HepG2 (cell line): ENCODE results near the gene PHKB. TPM values are rescaled to one million over a fixed set of nuclear protein-coding genes. Genes with fewer than 3 reads are reported as not detected.
A peak's percentile ranks its signal among the peaks of the same experiment; 100 is the strongest.

Experiments used
- FOXK2 ChIP-seq: fragments of 450-650 bp; IDR thresholded peaks from 2 replicates; pipeline ENCODE4 v1.6.1; 2016
- MEF2D ChIP-seq: sonication (generic); formaldehyde crosslinking; IDR thresholded peaks from 2 replicates; pipeline ENCODE4 v1.5.1; 2020; ENCODE audit warnings: mild to moderate bottlenecking, missing genetic modification reagents
- PHF5A ChIP-seq: IDR thresholded peaks from one replicate; pipeline ENCODE4 v1.6.1; 2018; ENCODE audit warnings: low read depth, missing genetic modification reagents; ENCODE audit not compliant: unreplicated experiment
- SIX1 ChIP-seq: sonication (generic); formaldehyde crosslinking; IDR thresholded peaks from 2 replicates; pipeline ENCODE4 v1.4.0; 2020; ENCODE audit warnings: missing genetic modification reagents, borderline replicate concordance
- ZNF34 ChIP-seq: sonication (generic); formaldehyde crosslinking; IDR thresholded peaks from 2 replicates; pipeline ENCODE4 v1.4.0; 2020; ENCODE audit warnings: mild to moderate bottlenecking, missing genetic modification reagents, borderline replicate concordance
- ZNF530 ChIP-seq: sonication (generic); formaldehyde crosslinking; IDR thresholded peaks from 2 replicates; pipeline ENCODE4 v1.5.0; 2020; ENCODE audit warnings: low read depth, mild to moderate bottlenecking, missing genetic modification reagents
- ZNF652 ChIP-seq: IDR thresholded peaks from 2 replicates; pipeline ENCODE4 v1.6.1; 2016; ENCODE audit warnings: low read depth, borderline replicate concordance
- ZNF83 ChIP-seq: sonication (generic); formaldehyde crosslinking; IDR thresholded peaks from 2 replicates; pipeline ENCODE4 v1.4.0; 2020; ENCODE audit warnings: missing genetic modification reagents, mild to moderate bottlenecking, borderline replicate concordance
- ZSCAN9 ChIP-seq: IDR thresholded peaks from 2 replicates; pipeline ENCODE4 v1.6.1; 2016; ENCODE audit warnings: borderline replicate concordance
- polyA plus RNA-seq, 8 experiments: library from polyadenylated mRNA; depleted of rRNA in 3 of 8; stranded (reverse) in 7 of 8; unstranded in 1 of 8; fragments of >200 nt; fragmentation: Illumina TruSeq in 4 of 8; extraction: Trizol in 4 of 8; gene quantifications; 2 replicates each; pipeline versions ENCODE4 v1.2.1 to v1.2.3, GENCODE V29; 2011 to 2016; ENCODE audit warnings: low read depth in 4 of 8, missing spikeins in 1 of 8, mixed read lengths in 1 of 8; ENCODE audit not compliant: insufficient read depth in 1 of 8
- total RNA-seq, 5 experiments: library from RNA; depleted of rRNA; stranded (reverse); fragments of >200 nt; fragmentation: Illumina TruSeq; extraction: Trizol; gene quantifications; 2 replicates each; pipeline ENCODE4 v1.2.3, GENCODE V29; 2016; ENCODE audit warnings: low read depth in 1 of 5
- TF ChIP-seq, protein P1 (sequence below): sonication (generic); formaldehyde crosslinking; IDR thresholded peaks from 2 replicates; pipeline ENCODE4 v1.8.1; 2023; ENCODE audit warnings: missing genetic modification reagents, mild to moderate bottlenecking, borderline replicate concordance
- TF ChIP-seq, protein P2 (sequence below): sonication (generic); formaldehyde crosslinking; IDR thresholded peaks from 2 replicates; pipeline ENCODE4 v1.4.0; 2020; ENCODE audit warnings: missing genetic modification reagents, borderline replicate concordance
- TF ChIP-seq, protein P3 (sequence below), 2 experiments: IDR thresholded peaks; 2 replicates each; pipeline ENCODE4 v1.6.1; 2011 to 2012; ENCODE audit warnings: low read length in 2 of 2, borderline replicate concordance in 1 of 2, low read depth in 1 of 2, mild to moderate bottlenecking in 1 of 2, moderate library complexity in 1 of 2
- TF ChIP-seq, protein P4 (sequence below): sonication (generic); formaldehyde crosslinking; IDR thresholded peaks from 2 replicates; pipeline ENCODE4 v1.4.0; 2020; ENCODE audit warnings: missing genetic modification reagents
- TF ChIP-seq, protein P5 (sequence below): sonication (generic); formaldehyde crosslinking; IDR thresholded peaks from 2 replicates; pipeline ENCODE4 v1.5.0; 2020; ENCODE audit warnings: missing genetic modification reagents
- TF ChIP-seq, protein P6 (sequence below): sonication (generic); formaldehyde crosslinking; IDR thresholded peaks from 2 replicates; pipeline ENCODE4 v1.4.0; 2020; ENCODE audit warnings: mild to moderate bottlenecking, missing genetic modification reagents

The PHKB gene
- total and polyA plus RNA-seq, 2 of the 13 experiments (the other 11 are each of a cell fraction or from before 2014, with no cell fraction given): 66.0 to 80.8 TPM

DNA sequence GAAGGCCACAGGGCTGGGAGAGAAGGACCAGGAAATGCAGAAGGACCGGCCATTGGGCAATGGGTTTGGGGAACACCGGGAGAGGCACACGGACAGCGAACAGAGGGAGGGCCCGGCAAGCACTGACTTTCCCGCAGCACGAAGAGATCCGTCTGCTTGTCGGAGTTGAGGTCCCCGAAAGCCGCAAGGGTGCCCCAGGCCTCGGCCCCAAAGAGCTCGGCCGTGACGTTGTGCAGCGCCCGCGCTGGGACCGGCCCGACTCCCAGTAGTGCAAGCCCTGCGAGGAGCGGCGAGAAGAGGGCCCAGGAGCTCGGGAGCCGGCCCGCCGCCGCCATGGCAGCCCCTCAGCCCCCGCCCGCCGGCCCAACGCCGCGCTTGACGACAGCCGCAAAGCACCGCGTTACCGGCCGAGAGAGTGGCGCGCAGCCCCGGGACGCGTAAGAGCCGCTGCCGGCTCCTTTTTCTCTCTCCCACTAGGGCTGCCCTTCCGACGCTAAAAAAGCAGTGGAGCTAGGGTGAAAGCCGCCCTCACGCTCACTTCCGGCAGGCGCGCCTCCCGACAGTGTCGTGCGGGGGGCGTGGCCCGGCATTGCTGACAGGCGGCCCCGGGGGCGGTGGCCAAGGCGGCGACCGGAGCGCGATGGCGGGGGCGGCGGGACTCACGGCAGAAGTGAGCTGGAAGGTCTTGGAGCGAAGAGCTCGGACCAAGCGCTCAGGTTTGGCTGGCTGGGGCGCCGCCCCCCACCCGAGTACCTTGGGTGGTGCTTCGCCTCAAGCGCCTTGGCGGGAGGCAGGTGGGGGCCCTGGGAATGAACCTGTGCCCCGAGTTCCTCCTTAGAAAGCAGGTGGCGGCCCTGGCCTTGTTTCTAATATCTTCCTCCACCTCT is at the start of gene PHKB, which contains the start of gene ITFG1 (continued):
- TF ChIP-seq, protein P1, sequence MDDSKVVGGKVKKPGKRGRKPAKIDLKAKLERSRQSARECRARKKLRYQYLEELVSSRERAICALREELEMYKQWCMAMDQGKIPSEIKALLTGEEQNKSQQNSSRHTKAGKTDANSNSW: no peak
- TF ChIP-seq, protein P2, sequence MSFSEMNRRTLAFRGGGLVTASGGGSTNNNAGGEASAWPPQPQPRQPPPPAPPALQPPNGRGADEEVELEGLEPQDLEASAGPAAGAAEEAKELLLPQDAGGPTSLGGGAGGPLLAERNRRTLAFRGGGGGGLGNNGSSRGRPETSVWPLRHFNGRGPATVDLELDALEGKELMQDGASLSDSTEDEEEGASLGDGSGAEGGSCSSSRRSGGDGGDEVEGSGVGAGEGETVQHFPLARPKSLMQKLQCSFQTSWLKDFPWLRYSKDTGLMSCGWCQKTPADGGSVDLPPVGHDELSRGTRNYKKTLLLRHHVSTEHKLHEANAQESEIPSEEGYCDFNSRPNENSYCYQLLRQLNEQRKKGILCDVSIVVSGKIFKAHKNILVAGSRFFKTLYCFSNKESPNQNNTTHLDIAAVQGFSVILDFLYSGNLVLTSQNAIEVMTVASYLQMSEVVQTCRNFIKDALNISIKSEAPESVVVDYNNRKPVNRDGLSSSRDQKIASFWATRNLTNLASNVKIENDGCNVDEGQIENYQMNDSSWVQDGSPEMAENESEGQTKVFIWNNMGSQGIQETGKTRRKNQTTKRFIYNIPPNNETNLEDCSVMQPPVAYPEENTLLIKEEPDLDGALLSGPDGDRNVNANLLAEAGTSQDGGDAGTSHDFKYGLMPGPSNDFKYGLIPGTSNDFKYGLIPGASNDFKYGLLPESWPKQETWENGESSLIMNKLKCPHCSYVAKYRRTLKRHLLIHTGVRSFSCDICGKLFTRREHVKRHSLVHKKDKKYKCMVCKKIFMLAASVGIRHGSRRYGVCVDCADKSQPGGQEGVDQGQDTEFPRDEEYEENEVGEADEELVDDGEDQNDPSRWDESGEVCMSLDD (CRISPR knock-in tag): no peak
- TF ChIP-seq ZNF83 (CRISPR knock-in tag) (peak; percentile 17; the same call in 1 of the 2 replicates), PHF5A (CRISPR knock-in tag) (no peak), ZSCAN9 (peak; percentile 81; the same call in 1 of the 2 replicates), SIX1 (CRISPR knock-in tag) (0 out of 2 replicates have a peak, but pooled peaks have one; percentile 43), MEF2D (CRISPR knock-in tag) (peak; percentile 45; the same call in 1 of the 2 replicates), FOXK2 (no peak), ZNF530 (CRISPR knock-in tag) (no peak), ZNF34 (peak; percentile 90), ZNF652 (CRISPR knock-in tag) (no peak)
- TF ChIP-seq, protein P3, sequence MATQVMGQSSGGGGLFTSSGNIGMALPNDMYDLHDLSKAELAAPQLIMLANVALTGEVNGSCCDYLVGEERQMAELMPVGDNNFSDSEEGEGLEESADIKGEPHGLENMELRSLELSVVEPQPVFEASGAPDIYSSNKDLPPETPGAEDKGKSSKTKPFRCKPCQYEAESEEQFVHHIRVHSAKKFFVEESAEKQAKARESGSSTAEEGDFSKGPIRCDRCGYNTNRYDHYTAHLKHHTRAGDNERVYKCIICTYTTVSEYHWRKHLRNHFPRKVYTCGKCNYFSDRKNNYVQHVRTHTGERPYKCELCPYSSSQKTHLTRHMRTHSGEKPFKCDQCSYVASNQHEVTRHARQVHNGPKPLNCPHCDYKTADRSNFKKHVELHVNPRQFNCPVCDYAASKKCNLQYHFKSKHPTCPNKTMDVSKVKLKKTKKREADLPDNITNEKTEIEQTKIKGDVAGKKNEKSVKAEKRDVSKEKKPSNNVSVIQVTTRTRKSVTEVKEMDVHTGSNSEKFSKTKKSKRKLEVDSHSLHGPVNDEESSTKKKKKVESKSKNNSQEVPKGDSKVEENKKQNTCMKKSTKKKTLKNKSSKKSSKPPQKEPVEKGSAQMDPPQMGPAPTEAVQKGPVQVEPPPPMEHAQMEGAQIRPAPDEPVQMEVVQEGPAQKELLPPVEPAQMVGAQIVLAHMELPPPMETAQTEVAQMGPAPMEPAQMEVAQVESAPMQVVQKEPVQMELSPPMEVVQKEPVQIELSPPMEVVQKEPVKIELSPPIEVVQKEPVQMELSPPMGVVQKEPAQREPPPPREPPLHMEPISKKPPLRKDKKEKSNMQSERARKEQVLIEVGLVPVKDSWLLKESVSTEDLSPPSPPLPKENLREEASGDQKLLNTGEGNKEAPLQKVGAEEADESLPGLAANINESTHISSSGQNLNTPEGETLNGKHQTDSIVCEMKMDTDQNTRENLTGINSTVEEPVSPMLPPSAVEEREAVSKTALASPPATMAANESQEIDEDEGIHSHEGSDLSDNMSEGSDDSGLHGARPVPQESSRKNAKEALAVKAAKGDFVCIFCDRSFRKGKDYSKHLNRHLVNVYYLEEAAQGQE (IDR thresholded peaks at IDR 0.05; ENCODE audit: borderline replicate concordance in 1 of 2, low read depth in 1 of 2, low read length in 2 of 2): peak in 1 of 2 experiments; percentile 54; a peak in 1 of 4 replicates
- TF ChIP-seq, protein P4, sequence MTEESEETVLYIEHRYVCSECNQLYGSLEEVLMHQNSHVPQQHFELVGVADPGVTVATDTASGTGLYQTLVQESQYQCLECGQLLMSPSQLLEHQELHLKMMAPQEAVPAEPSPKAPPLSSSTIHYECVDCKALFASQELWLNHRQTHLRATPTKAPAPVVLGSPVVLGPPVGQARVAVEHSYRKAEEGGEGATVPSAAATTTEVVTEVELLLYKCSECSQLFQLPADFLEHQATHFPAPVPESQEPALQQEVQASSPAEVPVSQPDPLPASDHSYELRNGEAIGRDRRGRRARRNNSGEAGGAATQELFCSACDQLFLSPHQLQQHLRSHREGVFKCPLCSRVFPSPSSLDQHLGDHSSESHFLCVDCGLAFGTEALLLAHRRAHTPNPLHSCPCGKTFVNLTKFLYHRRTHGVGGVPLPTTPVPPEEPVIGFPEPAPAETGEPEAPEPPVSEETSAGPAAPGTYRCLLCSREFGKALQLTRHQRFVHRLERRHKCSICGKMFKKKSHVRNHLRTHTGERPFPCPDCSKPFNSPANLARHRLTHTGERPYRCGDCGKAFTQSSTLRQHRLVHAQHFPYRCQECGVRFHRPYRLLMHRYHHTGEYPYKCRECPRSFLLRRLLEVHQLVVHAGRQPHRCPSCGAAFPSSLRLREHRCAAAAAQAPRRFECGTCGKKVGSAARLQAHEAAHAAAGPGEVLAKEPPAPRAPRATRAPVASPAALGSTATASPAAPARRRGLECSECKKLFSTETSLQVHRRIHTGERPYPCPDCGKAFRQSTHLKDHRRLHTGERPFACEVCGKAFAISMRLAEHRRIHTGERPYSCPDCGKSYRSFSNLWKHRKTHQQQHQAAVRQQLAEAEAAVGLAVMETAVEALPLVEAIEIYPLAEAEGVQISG (CRISPR knock-in tag): peak; percentile 88
- TF ChIP-seq, protein P5, sequence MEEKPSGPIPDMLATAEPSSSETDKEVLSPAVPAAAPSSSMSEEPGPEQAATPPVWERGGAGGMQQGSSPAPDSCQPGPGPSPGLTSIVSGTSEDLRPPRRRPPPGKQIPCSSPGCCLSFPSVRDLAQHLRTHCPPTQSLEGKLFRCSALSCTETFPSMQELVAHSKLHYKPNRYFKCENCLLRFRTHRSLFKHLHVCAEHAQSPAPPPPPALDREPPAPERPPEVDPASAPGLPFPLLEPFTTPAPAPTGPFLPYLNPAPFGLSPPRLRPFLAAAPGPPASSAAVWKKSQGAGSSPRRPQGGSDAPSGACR (CRISPR knock-in tag): peak; percentile 85
- TF ChIP-seq, protein P6, sequence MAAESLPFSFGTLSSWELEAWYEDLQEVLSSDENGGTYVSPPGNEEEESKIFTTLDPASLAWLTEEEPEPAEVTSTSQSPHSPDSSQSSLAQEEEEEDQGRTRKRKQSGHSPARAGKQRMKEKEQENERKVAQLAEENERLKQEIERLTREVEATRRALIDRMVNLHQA (CRISPR knock-in tag): no peak
